Activated CD8-positive, alpha-beta memory T cell treated with anti-CD3 and anti-CD28 coated beads for 36 hours (primary cell): ENCODE results near the gene TTC7B. TPM values are rescaled to one million over a fixed set of nuclear protein-coding genes. Genes with fewer than 3 reads are reported as not detected.
"Not testable (repeated sequence)": the region's sequence is repeated elsewhere in the genome, so short reads cannot be mapped to it uniquely, and the experiment has no call there.

ENCODE experiments used
- CTCF ChIA-PET: fragments of 350-600 bp; sonication (Branson Sonifier 250); formaldehyde crosslinking; loops from one replicate; lab custom pipeline; 2021; ENCODE audit warnings: antibody characterized with exemption; lab: Charles Lee
- POLR2A ChIA-PET: fragments of 350-600 bp; sonication (Branson Sonifier 250); formaldehyde crosslinking; loops from one replicate; lab custom pipeline; 2021; ENCODE audit warnings: antibody characterized with exemption; lab: Charles Lee
- total RNA-seq, 2 experiments: library from RNA; stranded (reverse); gene quantifications; one replicate each; pipeline ENCODE4 v1.2.3, GENCODE V29; 2021

The TTC7B gene
- total RNA-seq, 2 experiments from 2014 or later: 7.0 to 8.5 TPM

DNA sequence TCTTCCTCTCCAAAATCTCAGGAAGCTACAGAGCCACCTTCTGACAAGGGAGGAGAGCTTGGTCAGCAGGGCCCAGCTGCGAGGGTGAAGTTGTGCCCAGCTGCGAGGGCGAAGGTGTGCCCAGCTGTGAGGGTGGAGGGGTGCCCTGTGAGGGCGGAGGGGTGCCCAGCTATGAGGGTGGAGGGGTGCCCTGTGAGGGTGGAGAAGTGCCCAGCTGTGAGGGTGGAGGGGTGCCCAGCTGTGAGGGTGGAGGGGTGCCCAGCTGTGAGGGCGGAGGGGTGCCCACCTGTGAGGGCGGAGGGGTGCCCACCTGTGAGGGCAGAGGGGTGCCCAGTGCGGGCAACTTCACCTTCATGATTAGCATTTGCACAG, 20.4 kb upstream of the TTC7B start:
- POLR2A ChIA-PET: no interaction called here
- CTCF ChIA-PET: no interaction called here

DNA sequence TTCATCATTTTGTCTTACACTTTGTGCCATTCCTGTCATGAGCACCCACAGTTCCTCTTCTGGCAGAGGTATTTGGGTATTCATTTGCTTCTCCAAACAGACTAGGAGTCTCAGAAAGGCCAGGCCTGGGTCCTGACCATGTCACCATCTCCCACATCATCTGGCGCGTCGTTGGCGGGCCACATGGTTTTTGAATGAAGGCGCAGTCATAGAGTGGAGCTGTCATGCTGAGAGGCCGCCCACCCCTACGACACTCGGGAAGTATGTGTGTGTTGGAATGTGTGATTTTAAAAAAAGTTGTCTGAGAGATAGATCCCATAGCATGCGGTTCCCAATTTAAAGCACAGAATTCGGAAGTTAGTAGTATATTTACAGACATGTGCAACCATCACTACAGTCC, 15.6 kb upstream of the TTC7B start:
- POLR2A ChIA-PET: no interaction called here
- CTCF ChIA-PET: interaction anchor here (0.9 kb wide), 1 partner anchor 9 kb away, joined by 3 read pairs; no protein-coding TSS in a partner anchor

DNA sequence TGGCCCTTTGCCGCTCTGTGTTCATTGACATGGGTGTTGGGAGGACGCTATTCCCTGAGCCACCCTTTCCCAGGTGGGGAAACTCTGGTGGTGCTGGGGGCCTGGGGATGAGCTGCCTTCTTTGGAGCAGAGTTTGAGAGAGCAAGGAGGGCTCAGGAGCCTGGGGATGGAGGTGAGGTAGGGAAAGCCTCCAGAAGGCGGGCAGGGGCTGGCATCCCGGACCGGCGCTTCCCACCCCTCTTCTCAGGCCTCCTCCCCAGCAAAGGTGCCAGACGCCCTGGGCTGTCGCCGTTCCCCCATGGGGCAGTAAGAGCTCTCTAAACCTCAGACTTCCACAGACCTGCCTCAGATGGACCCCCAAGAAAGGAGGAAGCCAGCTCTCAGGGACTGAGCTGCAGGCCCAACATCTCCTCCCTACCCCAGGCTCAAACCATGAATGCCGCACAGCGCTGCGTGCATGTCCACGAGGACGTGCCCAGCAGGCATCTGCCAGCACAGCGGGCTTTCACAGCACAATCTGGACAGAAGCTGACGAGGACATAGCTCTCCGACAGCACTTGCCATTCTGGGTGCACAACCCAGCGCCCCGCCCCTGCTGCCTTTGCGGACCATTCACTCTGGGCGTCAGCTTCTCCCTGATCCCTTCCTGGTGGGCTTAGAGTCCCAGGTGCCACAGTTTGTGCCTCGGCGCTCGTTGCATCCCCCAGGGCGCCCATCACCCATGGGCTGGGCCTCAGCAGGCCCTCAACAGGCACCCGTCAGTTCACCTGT, 14.9 kb upstream of the TTC7B start:
- POLR2A ChIA-PET: no interaction called here
- CTCF ChIA-PET: interaction anchor here (0.9 kb wide), 1 partner anchor 9 kb away, joined by 3 read pairs; no protein-coding TSS in a partner anchor

DNA sequence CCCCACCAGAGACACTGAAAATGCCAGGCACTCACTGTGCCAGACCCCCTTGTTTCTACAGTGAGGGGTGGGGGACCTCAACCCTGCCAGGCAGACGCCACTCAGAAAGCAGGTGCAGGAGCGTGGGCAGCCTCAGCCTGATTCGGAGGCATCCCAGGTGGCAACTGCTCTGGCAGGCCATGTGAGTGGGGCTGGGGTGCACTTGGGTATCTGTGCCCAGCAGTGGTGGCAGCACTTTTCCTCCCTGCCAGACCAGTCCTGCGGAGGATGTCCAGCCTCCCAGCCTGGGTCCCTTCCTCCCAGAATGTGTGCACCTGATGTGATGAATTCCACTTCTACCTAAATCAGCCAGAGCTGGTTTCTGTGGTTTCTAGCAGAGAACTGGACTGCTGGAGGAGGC, 13.4 kb upstream of the TTC7B start:
- CTCF ChIA-PET: no interaction called here
- POLR2A ChIA-PET: no interaction called here

DNA sequence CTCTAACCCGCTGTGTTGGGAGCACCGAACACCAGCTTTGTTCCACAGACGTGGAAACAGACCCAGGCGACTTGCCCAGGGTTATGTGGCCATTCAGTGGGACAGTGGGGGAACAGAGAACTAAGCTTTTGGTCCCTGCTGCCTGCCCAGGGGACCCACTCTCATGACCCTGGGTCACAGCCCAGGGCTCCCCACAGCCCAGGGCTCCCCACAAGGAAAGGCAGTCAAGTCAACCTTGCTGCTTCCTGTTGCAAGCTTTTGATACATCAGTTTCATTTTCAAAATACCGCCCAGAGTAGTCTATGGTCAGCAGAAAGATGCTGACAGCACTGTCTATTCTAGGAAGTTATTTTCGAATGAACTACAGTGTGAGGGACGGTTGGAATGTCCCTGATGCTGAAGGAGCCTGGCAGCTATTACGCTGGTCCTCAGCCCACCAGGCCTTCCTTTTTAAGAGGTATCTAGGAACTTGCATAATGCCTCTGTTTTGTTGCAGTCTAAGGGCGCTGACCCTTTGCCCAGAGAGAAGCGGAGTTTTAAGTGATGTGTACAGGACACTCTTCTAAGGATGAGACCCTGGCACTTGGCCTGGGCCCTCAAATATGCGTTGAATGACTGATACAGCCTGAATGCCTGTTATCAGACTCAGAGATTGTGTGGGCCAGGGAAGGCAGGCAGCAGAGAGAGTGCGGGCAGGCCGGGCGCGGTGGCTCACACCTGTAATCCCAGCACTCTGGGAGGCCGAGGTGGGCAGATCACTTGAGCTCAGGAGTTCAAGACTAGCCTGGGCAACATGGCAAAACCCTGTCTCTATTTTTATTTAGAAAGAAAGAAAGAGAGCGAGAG, 12.6 kb upstream of the TTC7B start:
- ChIA-PET POLR2A (no interaction called here), CTCF (no interaction called here)

DNA sequence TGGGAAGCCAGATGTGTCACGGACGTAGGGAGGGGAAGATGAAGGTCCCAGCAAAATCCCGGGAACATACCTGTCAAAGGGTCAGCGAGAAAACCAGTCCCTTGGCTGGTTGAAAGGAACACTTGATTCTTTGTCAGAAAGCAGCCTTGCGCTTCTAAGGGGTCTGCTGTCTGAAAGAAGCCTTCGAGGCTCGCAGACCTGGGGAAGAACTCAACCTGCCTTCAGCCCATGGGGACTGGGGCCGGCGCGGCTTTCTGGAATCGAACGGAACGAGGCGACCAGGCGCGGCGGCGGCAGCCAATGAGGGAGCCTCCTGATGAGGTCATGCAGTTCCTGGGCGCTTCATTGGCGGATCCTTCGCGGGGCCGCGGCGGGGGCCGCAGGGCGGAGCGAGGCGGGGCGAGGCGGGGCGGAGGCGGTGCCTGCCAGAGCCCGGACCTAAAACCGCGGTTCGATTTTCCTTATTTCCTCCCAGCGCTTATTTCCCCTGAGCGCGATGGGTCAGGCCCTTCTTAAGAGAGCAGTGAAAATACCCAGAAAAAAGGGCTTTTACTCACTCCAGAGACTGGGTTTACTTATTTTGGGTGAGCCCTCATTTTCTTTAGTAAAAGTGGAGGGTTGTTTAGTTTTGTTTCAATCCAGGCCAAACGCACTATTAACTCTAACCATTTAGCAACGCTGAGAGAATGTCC, 11.8 kb upstream of the TTC7B start:
- POLR2A ChIA-PET: no interaction called here
- CTCF ChIA-PET: no interaction called here

DNA sequence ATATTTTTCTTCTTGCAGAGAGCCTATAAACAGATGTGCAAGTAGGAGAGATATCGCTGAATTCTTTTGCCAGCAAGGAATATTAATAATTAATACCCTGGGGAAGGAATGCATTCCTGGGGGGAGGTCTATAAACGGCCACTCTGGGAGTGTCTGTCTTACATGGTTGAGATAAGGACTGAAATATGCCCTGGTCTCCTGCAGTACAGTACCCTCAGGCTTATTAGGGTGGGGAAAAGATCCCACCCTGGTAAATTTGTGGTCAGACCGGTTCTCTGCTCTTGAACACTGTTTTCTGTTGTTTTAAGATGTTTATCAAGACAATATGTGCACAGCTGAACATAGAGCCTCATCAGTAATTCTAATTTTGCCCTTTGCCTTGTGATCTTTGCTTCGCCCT, 7.3 kb upstream of the TTC7B start:
- POLR2A ChIA-PET: not testable (repeated sequence)

DNA sequence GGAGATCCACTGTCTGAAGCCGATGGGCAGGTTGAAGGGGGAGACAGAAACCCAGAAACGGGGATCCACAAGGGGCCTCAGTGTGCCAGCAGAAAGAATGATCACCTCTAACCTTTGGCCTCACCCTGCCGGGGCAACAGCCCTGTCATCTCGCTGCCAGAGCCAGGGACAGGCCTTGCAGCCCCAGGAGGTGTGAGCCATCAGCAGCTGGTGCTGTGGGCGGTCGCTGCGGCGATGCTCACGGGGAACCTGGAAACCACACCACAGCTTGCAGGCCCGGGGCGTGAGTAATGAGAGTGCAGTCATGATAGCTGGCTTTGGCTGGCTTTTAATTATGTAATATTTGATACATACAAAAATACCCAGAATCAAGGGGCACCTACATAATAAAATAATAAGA, 4.7 kb upstream of the TTC7B start:
- POLR2A ChIA-PET: no interaction called here
- CTCF ChIA-PET: interaction anchor here (1.7 kb wide), 1 partner anchor 63 kb away, joined by 5 read pairs; no protein-coding TSS in a partner anchor

More for the DNA sequence above, 7.3 kb upstream of the TTC7B start:
- CTCF ChIA-PET: not testable (repeated sequence)

DNA sequence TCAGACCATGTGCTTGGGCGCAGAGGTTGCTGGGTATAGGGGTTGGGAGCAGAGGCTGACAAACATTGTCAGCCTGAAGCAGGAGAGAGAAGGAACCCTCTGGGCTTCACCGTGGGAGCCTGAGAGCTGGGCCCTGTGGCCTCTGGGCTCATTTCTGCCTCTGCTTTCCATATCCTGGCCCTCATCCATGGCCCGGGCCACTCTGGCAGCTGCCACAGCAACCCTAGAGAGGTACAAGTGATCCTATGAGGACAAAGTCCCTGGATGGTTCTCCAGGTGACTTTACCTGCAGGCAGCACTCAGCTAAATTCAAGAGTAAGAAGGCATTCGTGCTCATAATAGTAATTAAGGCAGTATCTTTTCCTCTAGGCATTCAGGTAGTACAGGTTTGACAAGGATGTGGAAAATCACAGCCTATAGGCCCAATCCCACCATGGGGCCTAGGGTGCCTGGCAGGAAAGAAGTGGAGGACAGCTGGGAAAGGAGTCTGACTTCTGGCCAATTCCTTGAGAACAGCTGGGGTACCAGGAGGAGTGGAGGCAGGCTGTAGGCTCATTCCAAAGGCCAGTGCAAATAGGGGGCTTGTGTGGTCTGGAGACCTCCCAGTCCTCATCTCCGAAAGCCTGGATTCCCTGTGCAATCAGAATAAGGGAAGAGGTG, 3.6 kb upstream of the TTC7B start:
- ChIA-PET CTCF (no interaction called here), POLR2A (interaction anchor here (0.6 kb wide), 1 partner anchor 1213 kb away, joined by 6 read pairs; no protein-coding TSS in a partner anchor)

DNA sequence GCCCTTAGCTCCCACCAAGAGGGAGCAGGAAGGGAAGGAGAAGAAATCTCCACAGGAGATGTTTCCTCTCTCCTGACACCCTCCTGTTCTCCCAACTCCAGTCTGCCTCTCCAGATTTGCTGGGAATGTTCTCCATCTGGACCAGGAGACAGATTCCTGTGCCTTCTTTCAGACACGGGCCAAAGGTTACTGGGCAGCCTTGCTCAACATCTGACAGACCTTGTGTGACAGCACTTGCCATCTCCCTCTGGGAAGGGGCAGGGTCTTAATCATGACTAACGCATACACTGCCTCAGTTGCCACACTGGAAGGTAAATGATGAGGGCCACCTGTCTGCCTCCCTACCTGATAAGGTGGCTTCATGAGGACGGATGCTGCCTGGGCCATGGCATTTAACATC, 2.5 kb upstream of the TTC7B start:
- POLR2A ChIA-PET: no interaction called here

DNA sequence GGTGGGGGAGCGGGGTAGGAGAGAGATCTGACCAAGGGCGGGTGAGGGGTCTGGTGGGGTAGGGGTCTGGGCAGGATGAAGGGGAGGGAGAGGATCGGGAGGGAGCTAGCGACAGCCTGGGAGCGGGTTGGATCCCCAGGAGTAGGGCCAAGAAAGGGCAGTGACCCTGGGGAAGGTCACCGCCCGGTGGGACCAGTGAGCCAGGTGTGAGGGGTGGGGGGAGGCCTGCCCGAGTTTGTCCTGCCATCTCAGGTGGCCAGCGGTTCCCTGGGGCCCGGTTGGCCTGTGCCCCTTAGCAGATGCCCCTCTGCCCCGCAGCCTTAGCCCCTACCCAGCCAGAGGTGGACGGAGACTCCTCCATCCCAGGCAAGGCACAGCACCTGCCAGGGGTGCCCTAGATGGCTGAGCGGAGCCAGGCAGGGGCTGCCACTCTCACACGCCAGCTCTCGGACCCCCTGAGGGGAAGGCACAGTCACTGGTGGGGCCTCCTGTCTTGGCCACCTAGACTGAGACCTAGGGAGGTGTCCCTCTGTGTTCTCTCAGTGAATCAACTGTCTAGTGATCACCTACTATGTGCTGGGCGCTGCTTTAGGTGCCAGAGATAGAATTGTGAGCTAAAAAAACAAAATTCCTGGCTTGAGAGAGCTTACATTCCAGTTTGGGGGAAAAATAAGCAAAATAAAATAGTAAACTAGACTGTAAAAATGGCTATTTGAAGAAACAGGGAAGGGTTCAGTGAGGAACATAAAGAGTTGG, 629 bp upstream of the TTC7B start:
- CTCF ChIA-PET: interaction anchor here (1.5 kb wide), 1 partner anchor 58 kb away, joined by 4 read pairs; no protein-coding TSS in a partner anchor
- POLR2A ChIA-PET: interaction anchor here (0.6 kb wide), 1 partner anchor 1670 kb away, joined by 3 read pairs; no protein-coding TSS in a partner anchor

More for the DNA sequence above, 2.5 kb upstream of the TTC7B start:
- CTCF ChIA-PET: interaction anchor here (0.7 kb wide), 1 partner anchor 97 kb away, joined by 3 read pairs; no protein-coding TSS in a partner anchor

DNA sequence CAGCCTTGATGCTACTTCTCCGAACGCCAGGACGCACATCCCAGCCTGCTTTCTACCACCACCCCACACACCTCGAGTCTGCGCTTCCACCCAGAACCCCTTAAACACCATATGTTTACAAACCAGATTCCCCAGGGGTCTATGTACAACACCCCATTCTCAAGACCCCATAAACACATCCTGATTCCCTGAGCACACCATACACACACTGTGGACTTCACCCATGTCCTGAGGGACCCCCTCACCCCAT, 733 bp downstream of the TTC7B start:
- ChIA-PET POLR2A (no interaction called here), CTCF (no interaction called here)

DNA sequence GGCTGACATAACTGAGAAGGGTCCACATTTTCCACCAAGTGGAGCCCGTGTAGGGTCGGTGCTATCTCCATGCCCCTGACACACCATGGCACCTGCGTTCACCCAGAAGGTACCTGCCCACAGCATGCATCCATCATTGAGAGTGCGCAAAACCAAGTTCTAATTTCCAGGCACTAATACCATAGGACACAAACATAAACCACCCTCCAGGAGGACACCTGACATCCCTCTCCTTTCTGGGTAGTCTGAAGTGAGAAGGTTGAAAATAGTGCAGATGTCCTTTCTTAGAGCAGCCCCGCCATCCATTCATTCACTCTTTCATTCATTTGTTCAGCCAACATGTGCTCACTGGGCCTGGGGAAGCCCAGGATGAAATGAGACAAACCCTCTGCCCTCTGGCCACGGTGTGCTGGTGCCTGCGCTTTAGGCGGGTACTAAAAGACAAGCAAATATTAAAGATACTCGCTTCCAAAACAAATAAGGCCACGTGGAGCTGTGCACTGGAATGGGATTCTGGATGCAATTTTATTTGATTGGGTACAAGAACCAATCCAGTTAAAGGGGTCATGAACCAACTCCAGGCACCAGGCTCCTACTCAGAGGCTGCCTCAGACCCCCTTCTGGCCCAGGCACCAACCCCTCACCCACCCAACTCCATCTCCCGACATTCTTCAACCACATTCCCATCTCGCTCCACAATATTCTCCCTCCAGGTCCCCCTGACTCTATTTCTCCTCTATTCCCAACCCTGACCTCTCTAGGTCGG, 1.2 kb downstream of the TTC7B start:
- CTCF ChIA-PET: no interaction called here
- POLR2A ChIA-PET: no interaction called here

DNA sequence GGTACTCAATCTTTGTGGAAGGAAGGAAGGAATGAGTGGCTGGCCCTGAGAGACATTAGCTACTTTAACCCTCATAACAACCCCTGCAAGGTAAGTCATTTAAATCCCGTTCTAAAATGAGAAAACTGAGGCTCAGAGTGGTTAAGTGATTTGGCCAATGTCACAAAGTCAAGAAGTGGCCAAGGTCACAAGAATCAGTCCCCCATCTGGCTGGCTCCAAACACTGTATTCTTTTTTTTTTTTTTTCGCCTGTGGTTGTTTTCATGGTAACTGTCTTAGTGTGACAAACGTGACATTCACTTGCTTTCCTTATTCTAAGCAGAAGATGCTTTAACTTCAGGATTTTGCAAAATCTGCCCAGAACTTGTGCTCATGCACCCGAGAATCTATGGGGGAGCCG, 2.8 kb downstream of the TTC7B start:
- ChIA-PET POLR2A (no interaction called here), CTCF (interaction anchor here (1.5 kb wide), 1 partner anchor 12 kb away, joined by 4 read pairs; no protein-coding TSS in a partner anchor)

DNA sequence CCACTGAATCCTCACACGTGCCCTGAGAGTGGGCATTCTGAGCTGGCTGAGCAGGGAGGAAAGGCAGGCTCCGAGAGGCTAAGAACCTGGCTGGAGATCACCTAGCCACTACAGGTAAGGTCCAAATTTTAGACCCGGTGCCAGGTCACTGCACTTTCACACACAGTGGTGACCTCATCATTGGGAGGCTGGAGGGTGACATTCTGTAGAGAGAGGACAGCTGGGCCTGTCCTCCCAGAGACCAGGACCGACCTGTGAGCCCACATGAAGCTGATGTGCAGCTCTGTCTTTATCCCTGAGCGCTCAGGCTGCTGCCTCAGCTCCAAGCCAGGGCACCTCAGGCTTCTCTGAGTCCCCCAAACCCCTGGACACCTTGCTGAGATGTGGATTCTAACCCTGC, 4.1 kb downstream of the TTC7B start:
- POLR2A ChIA-PET: no interaction called here
- CTCF ChIA-PET: interaction anchor here (1.5 kb wide), 1 partner anchor 11 kb away, joined by 4 read pairs; no protein-coding TSS in a partner anchor

DNA sequence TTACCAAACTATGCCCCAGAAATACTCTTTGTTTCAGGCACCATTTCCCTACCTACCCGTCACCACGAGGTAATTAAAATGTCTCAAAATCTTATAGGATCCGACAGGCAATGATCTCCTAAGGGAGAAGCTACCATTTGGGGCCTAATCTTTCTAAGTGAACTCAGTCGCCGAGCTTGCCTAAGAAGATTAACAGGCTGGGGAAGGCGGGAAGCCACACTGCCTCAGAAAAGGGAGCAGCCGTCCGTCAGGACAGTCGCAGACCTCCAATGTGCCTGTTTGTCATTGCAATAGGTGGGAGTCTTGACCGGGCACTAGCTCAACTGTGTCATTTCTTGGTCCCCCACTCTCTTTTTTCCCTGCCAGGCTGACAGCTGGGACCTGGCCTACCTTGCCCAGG, 4.6 kb downstream of the TTC7B start:
- CTCF ChIA-PET: interaction anchor here (1.5 kb wide), 1 partner anchor 10 kb away, joined by 4 read pairs; no protein-coding TSS in a partner anchor
- POLR2A ChIA-PET: no interaction called here

DNA sequence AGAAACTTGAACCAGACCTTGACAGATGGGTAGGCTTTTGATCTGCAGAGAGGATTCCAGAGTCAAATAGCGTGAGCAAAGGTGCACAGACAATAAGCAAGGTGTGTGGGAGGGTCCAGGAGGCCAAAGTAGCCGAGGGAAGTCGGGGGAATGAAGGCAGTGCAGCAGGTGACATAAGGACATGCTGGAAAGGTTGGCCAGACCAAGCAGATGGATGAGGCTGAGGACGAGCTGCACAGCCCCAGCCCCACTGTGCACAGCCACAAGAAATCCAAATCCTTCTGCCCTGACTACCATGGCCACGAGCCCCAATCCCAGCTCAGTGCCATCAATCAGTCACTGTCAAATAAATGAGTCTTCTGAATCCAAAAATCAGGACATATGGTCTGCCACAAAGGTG, 5.4 kb downstream of the TTC7B start:
- POLR2A ChIA-PET: no interaction called here
- CTCF ChIA-PET: no interaction called here
